ENCODE results near the gene DNLZ.

The DNLZ gene

GRCh38 chr9:136395345-136396218, 32.0 kb upstream of the DNLZ start:
- no peak for DNase-seq

- DNase-seq, result no peak
Observed at GRCh38 chr9:136395020-136395340, 31.4 kb upstream of the DNLZ start.

- no peak for DNase-seq
Observed at GRCh38 chr9:136394312-136395019, 30.9 kb upstream of the DNLZ start.

- DNase-seq, result no peak
Observed at GRCh38 chr9:136393531-136393930, 30.0 kb upstream of the DNLZ start.

- DNase-seq, result no peak
Observed at GRCh38 chr9:136392538-136393449, 29.2 kb upstream of the DNLZ start.

- DNase-seq, result no peak
Observed at GRCh38 chr9:136391737-136392537, 28.4 kb upstream of the DNLZ start.

GRCh38 chr9:136389396-136389795, 25.9 kb upstream of the DNLZ start:
- no peak for DNase-seq

GRCh38 chr9:136387217-136387616, 23.7 kb upstream of the DNLZ start:
- no peak for DNase-seq

GRCh38 chr9:136386018-136386417, 22.5 kb upstream of the DNLZ start:
- DNase-seq, result no peak

GRCh38 chr9:136385015-136385414, 21.5 kb upstream of the DNLZ start:
- no peak for DNase-seq

- DNase-seq, result no peak
Observed at GRCh38 chr9:136383436-136383835, 19.9 kb upstream of the DNLZ start.

GRCh38 chr9:136381966-136382513, 18.5 kb upstream of the DNLZ start:
- DNase-seq, result no peak

GRCh38 chr9:136381311-136381710, 17.8 kb upstream of the DNLZ start:
- no peak for DNase-seq

- no peak for DNase-seq
Observed at GRCh38 chr9:136380381-136380780, 16.8 kb upstream of the DNLZ start.

- no peak for DNase-seq
Observed at GRCh38 chr9:136379891-136380290, 16.3 kb upstream of the DNLZ start.

GRCh38 chr9:136379401-136379800, 15.9 kb upstream of the DNLZ start:
- no peak for DNase-seq

GRCh38 chr9:136379003-136379287, 15.4 kb upstream of the DNLZ start:
- DNase-seq, result no peak

GRCh38 chr9:136378170-136379002, 14.8 kb upstream of the DNLZ start:
- no peak for DNase-seq

GRCh38 chr9:136377341-136378169, 14.0 kb upstream of the DNLZ start:
- peak; percentile 38 for DNase-seq

- DNase-seq, result no peak
Observed at GRCh38 chr9:136376457-136376856, 12.9 kb upstream of the DNLZ start.

- DNase-seq, result no peak
Observed at GRCh38 chr9:136375096-136375495, 11.6 kb upstream of the DNLZ start.
